Natural killer cell (primary cell): Measurements from ENCODE around the gene MOCOS. TPM values are rescaled to one million over a fixed set of nuclear protein-coding genes. Genes with fewer than 3 reads are reported as not detected.

Experiments
- ATAC-seq, 3 donors: fragments of 150-1000 bp in 2 of 3; fragments of 200-7000 bp in 1 of 3; cut with Tn5 transposase; 1 replicate in 1 of 3; 2 replicates in 2 of 3; pipeline ENCODE4 v1.10.0; 2021; ENCODE audit warnings: mild to moderate bottlenecking in 2 of 3, moderate library complexity in 2 of 3
- DNase-seq, 2 donors: peaks; one replicate each; pipeline versions ENCODE4 v3.0.0 to v3.0.0-alpha.2; 2013 to 2021; ENCODE audit warnings: mixed read lengths in 1 of 2
- H3K27ac ChIP-seq: one replicate; pipeline ENCODE4 v1.5.1; 2013; ENCODE audit warnings: mild to moderate bottlenecking, low read length
- H3K27me3 ChIP-seq: one replicate; pipeline ENCODE4 v1.6.1; 2013; ENCODE audit warnings: low read length; ENCODE audit not compliant: control insufficient read depth, insufficient read depth
- H3K36me3 ChIP-seq: one replicate; pipeline ENCODE4 v1.6.1; 2013; ENCODE audit warnings: low read length; ENCODE audit not compliant: control insufficient read depth, insufficient read depth
- H3K4me1 ChIP-seq: one replicate; pipeline ENCODE4 v1.6.1; 2013; ENCODE audit warnings: low read length; ENCODE audit not compliant: control insufficient read depth, insufficient read depth
- H3K4me3 ChIP-seq: one replicate; pipeline ENCODE4 v1.5.1; 2013; ENCODE audit warnings: low read length
- H3K9me3 ChIP-seq: one replicate; pipeline ENCODE4 v1.6.1; 2013; ENCODE audit warnings: low read length; ENCODE audit not compliant: control insufficient read depth, insufficient read depth
- H3K27ac Mint-ChIP-seq, 2 donors: one replicate each; pipeline ENCODE4 v1.8.0; 2022; ENCODE audit warnings: mild to moderate bottlenecking in 2 of 2, mixed read lengths in 2 of 2, moderate library complexity in 1 of 2
- H3K27me3 Mint-ChIP-seq, 2 donors: one replicate each; pipeline ENCODE4 v1.8.0; 2022; ENCODE audit warnings: low read depth in 2 of 2, mixed read lengths in 2 of 2
- H3K36me3 Mint-ChIP-seq: one replicate; pipeline ENCODE4 v1.8.0; 2022; ENCODE audit warnings: mixed read lengths
- H3K4me1 Mint-ChIP-seq, 2 donors: one replicate each; pipeline ENCODE4 v1.8.0; 2022; ENCODE audit warnings: mixed read lengths in 2 of 2
- H3K4me3 Mint-ChIP-seq: one replicate; pipeline ENCODE4 v1.8.0; 2022; ENCODE audit warnings: mild to moderate bottlenecking, moderate library complexity, mixed read lengths
- H3K9me3 Mint-ChIP-seq, 2 donors: one replicate each; pipeline ENCODE4 v1.8.0; 2022; ENCODE audit warnings: mixed read lengths in 2 of 2
- CTCF ChIP-seq: fragments of 200-600 bp; IDR thresholded peaks from one replicate; pipeline ENCODE4 v1.8.0; 2022; ENCODE audit warnings: antibody characterized with exemption
- WGBS: methylation state at CpG from one replicate; pipeline ENCODE4 v1.1.7; 2013; ENCODE audit warnings: missing lambda C conversion rate; ENCODE audit not compliant: insufficient coverage; 5-methylcytosine and 5-hydroxymethylcytosine counted together
- intact Hi-C: fragments of 100-400 bp; cut with micrococcal nuclease; formaldehyde crosslinking; loops from one replicate; pipeline ENCODE4 v1.14.2; 2022
- total RNA-seq, 4 donors: library from RNA; stranded (reverse); fragments of 120-200 nt in 1 of 4; gene quantifications; one replicate each; pipeline versions ENCODE4 v1.2.3 to v1.2.4, GENCODE V29; 2013 to 2022

MOCOS gene
- total RNA-seq, 3 donors from 2014 or later (not counting 1 experiment from before 2014, with no cell fraction given), result 0.10 to 0.24 (median 0.16) TPM

DNA sequence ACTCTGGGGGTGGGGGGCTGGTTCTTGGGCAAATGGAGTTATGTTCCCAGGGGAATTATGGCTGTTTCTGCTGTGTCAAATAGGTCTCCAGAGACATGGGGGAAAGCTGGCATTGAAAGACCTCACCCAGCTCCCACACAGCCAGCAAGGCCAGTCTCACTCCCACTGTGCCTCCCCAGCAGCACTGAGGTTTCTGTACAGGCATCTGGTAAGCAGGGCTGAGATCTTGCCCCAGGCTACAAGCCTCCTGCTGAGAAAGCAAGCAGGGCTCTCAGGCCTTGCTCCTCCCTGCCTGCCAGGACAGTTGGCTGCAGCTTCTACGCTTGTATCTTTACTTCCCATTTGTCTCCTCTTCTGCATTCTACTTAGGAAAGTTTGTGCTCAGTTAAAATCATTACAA is 59.7 kb downstream of the MOCOS start:
- no peaks in the 10 kb centered on the region for H3K36me3 ChIP-seq
- no peak overlapping the region for H3K4me3 Mint-ChIP-seq
- H3K9me3 ChIP-seq, result peaks cover 3% of the 10 kb centered on the region
- no peak for DNase-seq
- H3K27ac ChIP-seq, result no peak overlapping the region
- peaks cover 9% of the 10 kb centered on the region for H3K36me3 Mint-ChIP-seq
- H3K27me3 Mint-ChIP-seq, result peaks cover 22 to 46% of the 10 kb centered on the region in 2 donors
- no peak overlapping the region for H3K4me3 ChIP-seq
- no peak overlapping the region for H3K27ac Mint-ChIP-seq
- peaks cover 2 to 9% of the 10 kb centered on the region in 2 donors for H3K9me3 Mint-ChIP-seq
- 86% methylated on average over 1 of the region's 1 CpG for WGBS
- intact Hi-C loops, result no loop called here
- no peak for ATAC-seq
- TF ChIP-seq CTCF, result no peak
- no peaks in the 10 kb centered on the region for H3K4me1 ChIP-seq
- no peaks in the 10 kb centered on the region for H3K4me1 Mint-ChIP-seq
- H3K27me3 ChIP-seq, result peaks cover 2% of the 10 kb centered on the region

GRCh38 chr18:36249392-36249791 is 62.1 kb downstream of the MOCOS start:
- H3K27me3 ChIP-seq, result peaks cover 2% of the 10 kb centered on the region
- no peaks in the 10 kb centered on the region for H3K4me1 Mint-ChIP-seq
- TF ChIP-seq CTCF, result no peak
- peaks cover 9% of the 10 kb centered on the region for H3K36me3 Mint-ChIP-seq
- peaks cover 3% of the 10 kb centered on the region for H3K9me3 ChIP-seq
- H3K4me3 ChIP-seq, result no peak overlapping the region
- no peak overlapping the region for H3K4me3 Mint-ChIP-seq
- DNase-seq (no peak), ATAC-seq (no peak)
- no peak overlapping the region for H3K27ac ChIP-seq
- H3K4me1 ChIP-seq, result no peaks in the 10 kb centered on the region
- H3K27ac Mint-ChIP-seq, result no peak overlapping the region
- peaks cover 21 to 33% of the 10 kb centered on the region in 2 donors for H3K27me3 Mint-ChIP-seq
- peaks cover 2 to 9% of the 10 kb centered on the region in 2 donors for H3K9me3 Mint-ChIP-seq
- intact Hi-C loops, result no loop called here
- no peaks in the 10 kb centered on the region for H3K36me3 ChIP-seq

DNA sequence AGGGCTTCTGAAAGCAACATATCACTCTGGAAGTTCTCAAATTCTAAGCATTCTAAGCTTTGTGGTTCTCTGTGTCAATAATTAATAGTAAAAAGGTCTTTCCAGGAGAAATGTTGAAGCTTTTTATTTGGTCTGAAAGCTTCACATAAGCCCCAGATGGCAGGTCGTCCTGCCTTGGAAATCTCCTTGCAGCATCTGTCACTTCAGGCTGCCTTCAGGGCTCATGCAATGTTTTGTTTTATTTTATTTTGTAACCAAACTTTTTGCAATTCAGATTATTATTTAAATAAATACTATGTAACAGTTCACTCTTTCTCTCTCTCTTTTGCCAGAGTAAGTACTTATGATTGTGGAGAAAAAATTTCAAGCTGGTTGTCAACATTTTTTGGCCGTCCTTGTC is 63.5 kb downstream of the MOCOS start:
- no peaks in the 10 kb centered on the region for H3K4me1 ChIP-seq
- WGBS, result 75% methylated on average over 2 of the region's 2 CpGs
- Mint-ChIP-seq H3K4me3 (no peak overlapping the region), H3K27me3 (peaks cover 21 to 24% of the 10 kb centered on the region in 2 donors), H3K9me3 (peaks cover under 1 to 4% of the 10 kb centered on the region in 2 donors), H3K36me3 (peaks cover 3% of the 10 kb centered on the region), H3K27ac (no peak overlapping the region), H3K4me1 (no peaks in the 10 kb centered on the region)
- intact Hi-C loops, result no loop called here
- TF ChIP-seq CTCF, result no peak
- no peak overlapping the region for H3K27ac ChIP-seq
- DNase-seq, result no peak
- H3K9me3 ChIP-seq, result peaks cover 3% of the 10 kb centered on the region
- no peak overlapping the region for H3K4me3 ChIP-seq
- H3K27me3 ChIP-seq, result no peaks in the 10 kb centered on the region
- ATAC-seq, result no peak
- H3K36me3 ChIP-seq, result no peaks in the 10 kb centered on the region

DNA sequence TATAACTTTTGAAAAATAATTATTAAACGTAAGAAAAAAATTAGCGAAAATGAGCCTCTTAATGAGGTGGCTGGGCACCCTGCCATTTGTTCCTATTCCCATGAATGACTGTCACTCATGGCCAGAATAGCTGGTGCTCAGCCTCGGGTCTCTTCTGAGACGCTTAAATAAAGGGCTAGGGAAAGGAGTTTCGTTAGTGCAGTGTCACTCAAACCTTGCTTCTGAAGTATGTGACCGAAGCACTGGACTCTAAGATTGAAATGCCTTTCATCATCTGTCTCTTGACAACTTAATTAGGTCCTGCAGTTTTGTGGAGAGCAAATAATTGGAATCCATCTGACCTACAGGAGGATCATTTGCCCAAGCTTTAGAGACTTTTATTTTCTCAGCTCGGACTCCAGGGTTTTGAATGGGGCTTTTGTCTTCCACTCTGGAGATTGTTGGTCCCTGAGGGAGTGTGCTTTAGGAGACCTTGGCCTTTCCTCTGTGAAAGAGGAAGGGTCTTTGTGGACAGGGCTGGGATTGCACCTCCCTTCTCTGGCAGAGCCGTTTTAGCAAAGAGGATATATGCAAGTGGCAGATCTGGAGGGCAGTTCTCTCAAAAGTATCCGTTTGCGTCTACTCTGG is 67.9 kb downstream of the MOCOS start:
- H3K27ac Mint-ChIP-seq, result no peak overlapping the region
- intact Hi-C loops, result no loop called here
- no peak for TF ChIP-seq CTCF
- ATAC-seq (no peak), DNase-seq (no peak)
- H3K4me3 ChIP-seq, result no peak overlapping the region
- H3K9me3 ChIP-seq, result no peaks in the 10 kb centered on the region
- H3K4me1 Mint-ChIP-seq, result no peaks in the 10 kb centered on the region
- no peak overlapping the region for H3K27ac ChIP-seq
- 82% methylated on average over 10 of the region's 10 CpGs for WGBS
- peaks cover 0 to 7% of the 10 kb centered on the region in 2 donors for H3K27me3 Mint-ChIP-seq
- H3K36me3 Mint-ChIP-seq, result no peaks in the 10 kb centered on the region
- no peaks in the 10 kb centered on the region for H3K9me3 Mint-ChIP-seq
- no peaks in the 10 kb centered on the region for H3K4me1 ChIP-seq
- H3K36me3 ChIP-seq, result no peaks in the 10 kb centered on the region
- H3K4me3 Mint-ChIP-seq, result no peak overlapping the region
- H3K27me3 ChIP-seq, result no peaks in the 10 kb centered on the region
